ENCODE data around the gene RHBDD1.
"Not testable (repeated sequence)": the region's sequence is repeated elsewhere in the genome, so short reads cannot be mapped to it uniquely, and the experiment has no call there.

Gene RHBDD1

GRCh38 chr2:226799976-226800940 is 35.6 kb upstream of the RHBDD1 start:
- no peak for DNase-seq

DNA sequence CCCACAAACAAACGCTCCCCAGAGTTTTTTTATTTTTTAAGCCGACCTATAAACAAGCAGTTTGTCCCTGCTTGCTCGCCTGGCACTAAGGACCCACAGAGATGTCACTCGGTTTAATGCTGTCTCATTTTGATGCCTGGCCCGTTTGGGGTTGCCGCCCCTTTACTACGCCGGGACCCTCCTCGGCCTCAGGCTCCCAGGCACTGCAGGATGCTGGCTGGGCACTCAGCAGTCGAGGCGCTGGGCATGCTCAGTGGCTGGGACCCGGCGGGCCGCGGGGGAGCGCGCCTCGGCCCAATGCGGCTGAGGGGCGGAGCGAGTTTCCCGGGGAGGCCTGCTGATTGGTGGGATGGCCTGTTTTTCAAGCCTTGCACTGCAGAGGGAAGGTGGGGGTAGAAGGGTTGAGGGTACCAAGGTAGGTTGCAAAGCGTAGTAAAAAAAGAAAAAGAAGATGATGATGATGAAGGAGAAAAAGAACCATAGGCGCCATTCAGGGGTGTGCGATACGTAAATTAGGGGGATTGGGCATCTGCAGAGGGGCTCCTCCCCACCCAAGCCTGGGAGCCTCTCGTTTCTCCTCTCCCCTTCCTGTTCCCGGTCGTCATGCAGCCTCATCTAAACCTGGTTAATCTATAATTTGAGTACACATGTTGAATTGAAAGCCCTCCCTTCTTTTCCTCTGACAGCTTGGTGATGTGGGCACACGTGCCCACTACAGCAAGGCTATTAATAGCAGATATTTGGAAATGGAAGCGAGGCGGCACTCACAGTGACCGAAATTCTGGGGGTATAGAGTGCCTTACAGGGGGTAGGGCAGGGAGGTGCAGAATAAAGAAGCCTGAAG is 34.7 kb upstream of the RHBDD1 start:
- DNase-seq = peak; percentile 76

DNA sequence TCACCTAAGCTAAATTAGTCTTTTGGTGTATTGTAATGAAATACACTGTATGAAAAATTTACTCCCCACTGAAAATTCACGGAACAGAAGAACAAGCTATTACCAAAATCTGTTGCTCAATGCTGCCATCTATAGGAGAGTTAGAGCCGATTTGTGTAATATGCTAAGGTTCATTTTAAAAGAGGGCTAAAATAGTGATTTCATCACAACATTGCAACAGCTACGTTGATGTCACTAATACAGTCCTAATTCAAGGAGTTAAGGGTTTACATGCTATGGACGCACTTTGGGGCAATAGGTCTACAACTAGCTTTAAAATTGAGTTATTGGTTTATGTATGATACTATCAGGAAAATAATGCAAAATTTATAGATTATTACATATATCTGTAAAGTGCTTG is 33.3 kb upstream of the RHBDD1 start:
- DNase-seq = no peak

DNA sequence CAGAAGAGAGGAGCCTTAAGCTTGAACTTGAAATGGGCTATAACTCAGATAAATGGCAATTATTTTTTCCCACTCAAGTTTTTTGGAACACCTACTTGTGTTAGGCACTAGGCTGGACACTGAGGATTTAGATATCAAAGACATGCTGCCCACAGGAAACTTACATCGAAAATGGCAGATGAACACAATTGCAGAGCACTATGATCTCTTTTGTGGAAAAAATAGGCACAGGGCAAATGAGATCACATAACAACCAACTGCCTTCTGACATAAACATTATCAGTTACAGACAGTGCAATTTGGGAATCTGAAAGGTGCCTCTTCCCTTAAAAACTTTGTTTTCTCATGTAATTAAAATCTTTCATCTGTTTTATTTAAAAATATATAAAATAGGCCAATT is 32.4 kb upstream of the RHBDD1 start:
- DNase-seq = no peak

DNA sequence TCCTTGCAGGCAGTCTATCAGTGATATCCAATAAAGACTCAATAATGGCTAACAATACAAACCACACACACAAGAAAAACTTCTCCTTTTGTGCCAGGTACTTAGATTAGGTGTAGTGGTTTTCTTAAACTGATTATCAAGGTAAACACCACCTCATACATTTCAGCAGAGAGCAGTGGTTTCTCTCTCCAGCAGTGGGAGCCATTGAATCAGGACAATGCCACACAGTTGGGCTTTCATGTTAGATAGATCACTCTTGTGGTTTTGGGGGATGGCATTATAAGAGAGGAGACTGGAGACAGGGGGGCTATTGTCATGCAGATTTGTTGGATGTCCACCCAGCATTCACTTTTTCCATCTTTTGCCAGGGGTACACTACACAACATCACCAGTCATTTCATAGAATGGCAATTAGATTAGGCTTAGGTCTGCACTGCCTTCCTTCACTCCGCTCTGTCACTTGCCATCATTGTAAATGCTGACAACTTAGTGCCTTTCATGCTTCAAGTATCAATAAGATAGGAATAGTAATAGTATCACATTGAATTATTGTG is 22.6 kb upstream of the RHBDD1 start:
- DNase-seq = no peak

DNA sequence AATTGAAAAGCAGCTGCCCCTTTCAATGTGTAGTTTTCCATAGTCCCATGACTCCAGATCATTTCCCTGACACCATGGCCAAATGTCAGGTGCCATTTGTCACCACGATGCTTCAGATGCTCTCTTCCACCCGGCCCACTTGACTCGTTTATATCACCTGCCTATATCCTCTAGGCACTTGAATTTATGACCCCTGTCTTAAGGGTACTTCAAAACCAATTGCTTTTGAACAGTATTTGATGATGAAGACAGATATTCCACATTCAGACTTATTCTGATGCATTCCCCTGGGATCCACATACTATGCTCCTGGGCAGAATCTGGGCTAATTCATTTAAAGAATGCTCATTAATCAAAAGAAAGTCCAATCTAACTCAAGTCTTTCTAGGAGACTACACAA is 16.9 kb upstream of the RHBDD1 start:
- no peak for DNase-seq

GRCh38 chr2:226825056-226825455 is 10.8 kb upstream of the RHBDD1 start:
- DNase-seq = no peak

DNA sequence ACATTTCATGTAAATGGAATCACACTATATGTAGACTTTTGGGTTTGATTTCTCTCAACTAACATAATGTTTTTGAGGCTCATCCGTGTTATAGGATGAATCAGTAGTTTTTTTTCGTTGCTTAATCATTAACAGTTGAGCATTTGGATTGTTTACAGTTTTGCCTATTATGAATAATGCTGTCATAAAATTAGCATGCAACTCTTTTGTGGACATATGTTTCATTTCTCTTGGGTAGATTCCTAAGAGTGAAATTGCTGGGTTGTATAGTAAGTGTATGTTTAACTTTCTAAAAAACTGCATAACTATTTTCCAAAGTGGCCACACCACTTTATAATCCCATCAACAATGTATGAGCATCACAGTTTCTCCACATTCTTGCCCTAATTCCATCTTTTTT is 7.7 kb upstream of the RHBDD1 start:
- no peak for DNase-seq

DNA sequence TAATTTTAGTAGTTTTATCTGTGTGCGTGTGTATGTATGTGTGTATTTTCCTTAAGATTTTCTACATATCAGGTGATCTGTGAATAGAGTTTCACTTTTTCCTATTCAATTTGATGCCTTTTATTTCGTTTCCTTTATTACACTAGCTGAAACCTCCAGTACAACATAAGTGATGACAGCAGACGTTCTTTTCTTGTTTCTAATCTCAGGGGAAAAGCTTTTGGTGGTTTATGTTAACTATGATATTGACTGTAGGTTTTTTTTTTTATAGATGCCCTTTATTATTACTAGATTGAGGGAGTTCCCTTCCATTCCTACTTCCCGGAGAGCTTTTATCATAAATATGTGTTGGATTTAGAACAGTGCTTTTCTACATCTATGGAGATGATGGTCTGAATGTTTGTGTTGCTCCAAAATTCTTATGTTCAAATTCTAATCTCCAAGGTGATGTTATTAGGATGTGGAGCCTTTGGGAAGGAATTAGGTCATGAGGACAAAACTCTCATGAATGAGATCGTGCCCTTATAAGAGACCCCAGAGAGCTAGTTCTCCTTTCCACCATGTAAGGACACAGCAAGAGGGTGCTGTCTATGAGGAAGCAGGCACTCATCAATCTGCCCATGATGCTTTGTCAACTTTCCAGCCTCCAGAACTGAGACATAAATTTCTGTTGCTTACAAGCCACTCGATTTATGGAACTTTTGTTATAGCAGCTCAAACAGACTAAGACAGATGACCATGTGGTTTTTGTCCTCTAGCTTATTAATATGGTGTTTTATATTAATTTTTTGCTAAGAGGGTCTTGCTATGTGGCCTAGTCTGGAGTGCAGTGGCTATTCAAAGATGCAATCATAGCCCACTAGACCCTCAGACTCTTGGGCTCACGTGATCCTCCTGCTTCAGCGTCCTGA is 5.9 kb upstream of the RHBDD1 start:
- DNase-seq = no peak

- no peak for DNase-seq
These were observed 4.6 kb upstream of the RHBDD1 start for GRCh38 chr2:226831266-226831665.

GRCh38 chr2:226832061-226832460 is 3.8 kb upstream of the RHBDD1 start:
- no peak for DNase-seq

DNA sequence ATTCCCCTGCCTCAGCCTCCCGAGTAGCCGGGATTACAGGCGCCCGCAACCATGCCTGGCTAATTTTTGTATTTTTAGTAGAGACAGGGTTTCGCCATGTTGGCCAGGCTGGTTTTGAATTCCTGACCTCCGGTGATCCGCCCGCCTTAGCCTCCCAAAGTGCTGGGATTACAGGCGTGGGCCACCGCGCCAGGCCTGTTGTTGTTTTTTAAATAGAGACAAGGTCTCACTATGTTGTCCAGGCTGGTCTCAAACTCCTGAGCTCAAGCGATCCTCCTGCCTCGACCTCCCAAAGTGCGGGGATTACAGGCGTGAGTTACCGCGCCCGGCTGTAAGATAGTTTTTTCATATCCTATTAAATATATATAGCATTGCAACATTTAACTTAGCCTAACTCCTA is 974 bp upstream of the RHBDD1 start:
- not testable (repeated sequence) for DNase-seq

DNA sequence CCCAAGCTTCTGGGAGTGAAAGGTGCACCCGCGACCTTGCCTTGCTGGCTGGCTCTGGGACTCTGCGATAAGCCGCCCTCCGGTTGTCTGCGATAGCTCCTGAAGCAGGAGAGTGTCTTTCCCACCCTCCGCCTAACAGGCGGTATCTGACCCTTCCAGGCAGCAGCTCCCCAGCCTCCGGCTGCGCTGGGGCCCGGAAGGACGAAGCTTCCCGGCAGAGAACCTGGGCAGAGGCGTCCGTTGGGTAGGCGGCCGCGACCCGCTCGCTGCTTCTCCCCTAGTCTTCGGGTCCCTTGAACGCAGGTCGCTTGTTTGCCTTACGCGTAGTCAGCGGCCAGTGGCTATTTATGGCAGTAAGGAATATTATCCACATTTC is 446 bp upstream of the RHBDD1 start:
- DNase-seq = peak; percentile 49

GRCh38 chr2:226836548-226836885 is 663 bp downstream of the RHBDD1 start:
- no peak for DNase-seq

DNA sequence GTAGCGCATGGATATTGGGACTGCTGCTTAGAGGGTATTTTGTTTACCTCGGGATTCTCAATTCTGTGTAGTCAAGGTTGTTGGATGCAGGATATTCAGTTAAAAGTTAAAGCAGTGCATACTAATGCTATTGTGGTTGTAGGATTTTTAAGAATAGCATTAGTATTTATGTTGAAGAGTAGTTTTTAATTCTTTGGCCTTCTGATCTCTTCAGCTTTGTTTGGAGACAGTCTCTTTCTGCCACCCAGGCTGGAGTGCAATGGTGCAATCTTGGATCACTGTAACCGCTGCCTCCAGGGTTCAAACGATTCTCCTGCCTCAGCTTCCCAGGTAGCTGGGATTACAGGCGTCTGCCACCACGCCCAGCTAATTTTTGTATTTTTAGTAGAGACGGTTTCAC is 1.5 kb downstream of the RHBDD1 start:
- no peak for DNase-seq

DNA sequence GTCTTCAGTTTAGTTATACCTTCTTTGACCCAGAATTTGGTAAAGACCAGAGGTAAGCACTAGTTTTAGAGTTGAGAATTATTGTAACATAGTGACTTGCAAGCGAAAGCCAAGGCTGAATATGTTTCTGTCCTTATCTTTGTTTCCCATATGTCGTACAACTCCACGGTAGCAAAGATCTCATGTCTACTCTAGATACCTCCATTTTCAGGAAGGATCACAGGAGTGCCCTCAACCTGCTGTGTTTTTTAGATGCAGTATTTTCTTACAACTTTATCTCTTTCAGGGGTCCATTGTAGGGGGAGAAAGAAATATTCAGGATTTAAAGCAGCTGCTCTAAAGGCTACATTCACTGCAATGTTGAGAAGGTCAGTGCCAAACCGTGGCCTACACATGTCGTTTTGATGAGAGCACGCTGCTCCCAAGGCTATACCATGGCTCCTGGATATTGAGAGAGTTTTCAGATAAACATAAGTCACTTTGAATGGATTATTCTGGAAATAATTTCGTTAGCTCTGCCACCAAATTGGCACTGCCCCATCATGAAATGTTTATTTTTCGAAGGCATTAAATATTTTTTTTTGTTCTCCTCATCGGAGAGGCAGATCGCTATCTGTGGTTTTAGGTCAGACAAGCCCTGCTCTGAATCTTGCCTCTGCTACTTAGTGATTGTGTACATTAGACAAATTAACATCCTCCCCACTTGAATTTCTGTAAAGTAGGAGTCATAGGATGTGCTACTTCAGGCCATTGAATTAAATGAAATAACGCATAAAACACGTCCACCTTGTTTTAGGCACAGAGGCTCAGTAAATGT is 2.1 kb downstream of the RHBDD1 start:
- DNase-seq = no peak

GRCh38 chr2:226838722-226839121 is 2.9 kb downstream of the RHBDD1 start:
- DNase-seq = no peak

- no peak for DNase-seq
These were observed 3.3 kb downstream of the RHBDD1 start for GRCh38 chr2:226839161-226839560.

- no peak for DNase-seq
These were observed 4.1 kb downstream of the RHBDD1 start for GRCh38 chr2:226839951-226840350.

DNA sequence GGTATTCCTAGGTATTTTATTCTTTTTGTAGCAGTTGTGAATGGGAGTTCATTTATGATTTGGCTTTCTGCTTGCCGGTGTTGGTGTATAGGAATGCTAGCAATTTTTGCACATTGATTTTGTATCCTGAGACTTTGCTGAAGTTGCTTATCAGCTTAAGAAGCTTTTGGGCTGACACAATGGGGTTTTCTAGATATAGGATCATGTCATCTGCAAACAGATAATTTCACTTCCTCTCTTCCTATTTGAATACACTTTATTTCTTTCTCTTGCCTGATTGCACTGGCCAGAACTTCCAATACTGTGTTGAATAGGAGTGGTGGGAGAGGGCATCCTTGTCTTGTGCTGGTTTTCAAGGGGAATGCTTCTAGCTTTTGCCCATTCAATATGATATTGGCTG is 7.1 kb downstream of the RHBDD1 start:
- not testable (repeated sequence) for DNase-seq

GRCh38 chr2:226845386-226846116 is 9.7 kb downstream of the RHBDD1 start:
- no peak for DNase-seq
